CD4-positive, alpha-beta T cell (primary cell): ENCODE measurements around the gene MAPT. TPM values are rescaled to one million over a fixed set of nuclear protein-coding genes. Genes with fewer than 3 reads are reported as not detected.

Experiments
- ATAC-seq: fragments of 200-7000 bp; cut with Tn5 transposase; one replicate; pipeline ENCODE4 v1.10.0; 2022; ENCODE audit warnings: mild to moderate bottlenecking; ENCODE audit not compliant: poor library complexity
- CTCF ChIA-PET: fragments of 350-600 bp; sonication (Branson Sonifier 250); formaldehyde crosslinking; loops from one replicate; lab custom pipeline; 2021; ENCODE audit warnings: antibody characterized with exemption, inconsistent platforms; lab: Charles Lee
- POLR2A ChIA-PET: fragments of 350-600 bp; sonication (Branson Sonifier 250); formaldehyde crosslinking; loops from one replicate; lab custom pipeline; 2021; ENCODE audit warnings: antibody characterized with exemption, inconsistent platforms; lab: Charles Lee
- DNase-seq, 14 experiments: peaks; one replicate each; pipeline ENCODE4 v3.0.0-alpha.2; 2013 to 2020; ENCODE audit warnings: mixed read lengths in 2 of 14
- H3K27ac ChIP-seq, 2 donors: one replicate each; pipeline versions ENCODE4 v1.5.1 to v1.7.0; 2013; ENCODE audit warnings: low read length in 2 of 2, low read depth in 1 of 2, mild to moderate bottlenecking in 1 of 2
- H3K27me3 ChIP-seq, 2 experiments: 1 replicate in 1 of 2; 2 replicates in 1 of 2; pipeline versions ENCODE4 v1.6.1 to v1.7.0; 2013; ENCODE audit warnings: low read length in 2 of 2, control low read depth in 1 of 2, mild to moderate bottlenecking in 1 of 2, moderate library complexity in 1 of 2; ENCODE audit not compliant: insufficient read depth in 2 of 2, control insufficient read depth in 1 of 2
- H3K36me3 ChIP-seq: one replicate; pipeline ENCODE4 v1.6.1; 2013; ENCODE audit warnings: low read length, control low read depth; ENCODE audit not compliant: insufficient read depth
- H3K4me1 ChIP-seq: one replicate; pipeline ENCODE4 v1.6.1; 2013; ENCODE audit warnings: low read length, control low read depth; ENCODE audit not compliant: insufficient read depth
- H3K4me3 ChIP-seq: one replicate; pipeline ENCODE4 v1.5.1; 2013; ENCODE audit warnings: mild to moderate bottlenecking, low read length, moderate library complexity
- H3K9me3 ChIP-seq, 2 experiments: 1 replicate in 1 of 2; 2 replicates in 1 of 2; pipeline versions ENCODE4 v1.6.1 to v1.7.0; 2013; ENCODE audit warnings: low read length in 2 of 2, mild to moderate bottlenecking in 2 of 2, control low read depth in 1 of 2, moderate library complexity in 1 of 2; ENCODE audit not compliant: control insufficient read depth in 1 of 2, insufficient read depth in 1 of 2
- H3K27ac Mint-ChIP-seq: one replicate; pipeline ENCODE4 v1.8.0; 2020; ENCODE audit warnings: mixed read lengths
- H3K27me3 Mint-ChIP-seq: one replicate; pipeline ENCODE4 v1.8.0; 2021; ENCODE audit warnings: mixed read lengths
- H3K36me3 Mint-ChIP-seq: one replicate; pipeline ENCODE4 v1.8.0; 2021; ENCODE audit warnings: low read depth, mixed read lengths
- H3K4me1 Mint-ChIP-seq: one replicate; pipeline ENCODE4 v1.8.0; 2021; ENCODE audit warnings: low read depth, mixed read lengths
- H3K4me3 Mint-ChIP-seq: one replicate; pipeline ENCODE4 v1.8.0; 2020; ENCODE audit warnings: mild to moderate bottlenecking, mixed read lengths
- H3K9me3 Mint-ChIP-seq: one replicate; pipeline ENCODE4 v1.8.0; 2020; ENCODE audit warnings: mixed read lengths
- CTCF ChIP-seq: fragments of 200-600 bp; IDR thresholded peaks from one replicate; pipeline ENCODE4 v1.8.0; 2022; ENCODE audit warnings: antibody characterized with exemption, mild to moderate bottlenecking
- intact Hi-C, 2 experiments: fragments of 100-400 bp; cut with DNase I in 1 of 2; cut with micrococcal nuclease in 1 of 2; formaldehyde crosslinking; loops; one replicate each; pipeline versions ENCODE4 v1.15.1 to v1.9.0; 2023 to 2025; cut with DNase I, micrococcal nuclease
- total RNA-seq, 174 experiments: library from RNA in 2 of 174; stranded (reverse) in 2 of 174; gene quantifications; one replicate each; pipeline ENCODE4 v1.2.3 and lab custom pipeline; 2021 to 2026

Gene MAPT
- total RNA-seq, 2 experiments from 2014 or later = 0.41 to 0.53 TPM

DNA sequence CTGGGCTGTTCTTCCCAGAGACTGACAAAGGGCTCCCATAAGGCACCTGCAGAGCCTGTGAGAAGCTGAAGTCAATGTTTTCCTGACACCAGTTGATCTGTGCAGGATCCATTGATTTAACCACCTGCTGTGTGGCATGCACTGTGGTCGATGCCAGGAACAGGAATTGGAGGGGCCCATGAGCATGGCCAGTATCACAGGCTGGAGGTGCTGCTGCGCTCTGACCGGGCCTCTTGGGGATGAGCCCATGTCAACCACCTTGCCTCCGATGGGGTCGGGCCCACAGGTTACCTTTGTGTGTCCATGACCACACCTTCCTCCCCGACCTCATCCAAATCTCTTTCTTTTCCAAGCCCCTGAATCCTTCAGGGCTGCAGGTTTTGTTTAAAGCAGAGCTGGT lies 86.5 kb downstream of the MAPT start:
- no peak overlapping the region for H3K27ac Mint-ChIP-seq
- H3K36me3 Mint-ChIP-seq = no peaks in the 10 kb centered on the region
- ATAC-seq (no peak), DNase-seq (no peak)
- Histone ChIP-seq H3K27me3 (no peaks in the 10 kb centered on the region), H3K27ac (no peak overlapping the region), H3K4me1 (no peaks in the 10 kb centered on the region), H3K4me3 (no peak overlapping the region), H3K9me3 (no peaks in the 10 kb centered on the region), H3K36me3 (no peaks in the 10 kb centered on the region)
- CTCF ChIA-PET = no interaction called here
- H3K27me3 Mint-ChIP-seq = no peaks in the 10 kb centered on the region
- no peaks in the 10 kb centered on the region for H3K4me1 Mint-ChIP-seq
- POLR2A ChIA-PET = no interaction called here
- no peak overlapping the region for H3K4me3 Mint-ChIP-seq
- H3K9me3 Mint-ChIP-seq = no peaks in the 10 kb centered on the region
- intact Hi-C loops = no loop called here
- no peak for TF ChIP-seq CTCF

GRCh38 chr17:45981306-45981705 lies 87.0 kb downstream of the MAPT start:
- Mint-ChIP-seq H3K4me3 (no peak overlapping the region), H3K4me1 (no peaks in the 10 kb centered on the region), H3K27ac (no peak overlapping the region), H3K36me3 (no peaks in the 10 kb centered on the region), H3K9me3 (no peaks in the 10 kb centered on the region), H3K27me3 (no peaks in the 10 kb centered on the region)
- Histone ChIP-seq H3K27ac (no peak overlapping the region), H3K36me3 (no peaks in the 10 kb centered on the region), H3K4me1 (no peaks in the 10 kb centered on the region), H3K9me3 (no peaks in the 10 kb centered on the region), H3K27me3 (no peaks in the 10 kb centered on the region), H3K4me3 (no peak overlapping the region)
- no peak for ATAC-seq
- POLR2A ChIA-PET = no interaction called here
- intact Hi-C loops = no loop called here
- CTCF ChIA-PET = no interaction called here
- no peak for TF ChIP-seq CTCF
- DNase-seq = no peak

- Histone ChIP-seq H3K4me3 (no peak overlapping the region), H3K4me1 (no peaks in the 10 kb centered on the region), H3K27ac (no peak overlapping the region), H3K27me3 (no peaks in the 10 kb centered on the region), H3K36me3 (no peaks in the 10 kb centered on the region), H3K9me3 (no peaks in the 10 kb centered on the region)
- intact Hi-C loops = no loop called here
- no peak for ATAC-seq
- Mint-ChIP-seq H3K9me3 (no peaks in the 10 kb centered on the region), H3K27ac (no peak overlapping the region), H3K4me1 (no peaks in the 10 kb centered on the region), H3K27me3 (no peaks in the 10 kb centered on the region), H3K36me3 (no peaks in the 10 kb centered on the region), H3K4me3 (no peak overlapping the region)
- ChIA-PET CTCF (no interaction called here), POLR2A (no interaction called here)
- TF ChIP-seq CTCF = no peak
- DNase-seq = no peak
These were observed 88.6 kb downstream of the MAPT start for GRCh38 chr17:45982791-45983613.
